ENCODE measurements around the gene ZSWIM1. TPM values are rescaled to one million over a fixed set of nuclear protein-coding genes. Genes with fewer than 3 reads are reported as not detected.

Gene ZSWIM1
- polyA plus RNA-seq (2012; ENCODE audit: insufficient read length, low read depth): 5.6 TPM

DNA sequence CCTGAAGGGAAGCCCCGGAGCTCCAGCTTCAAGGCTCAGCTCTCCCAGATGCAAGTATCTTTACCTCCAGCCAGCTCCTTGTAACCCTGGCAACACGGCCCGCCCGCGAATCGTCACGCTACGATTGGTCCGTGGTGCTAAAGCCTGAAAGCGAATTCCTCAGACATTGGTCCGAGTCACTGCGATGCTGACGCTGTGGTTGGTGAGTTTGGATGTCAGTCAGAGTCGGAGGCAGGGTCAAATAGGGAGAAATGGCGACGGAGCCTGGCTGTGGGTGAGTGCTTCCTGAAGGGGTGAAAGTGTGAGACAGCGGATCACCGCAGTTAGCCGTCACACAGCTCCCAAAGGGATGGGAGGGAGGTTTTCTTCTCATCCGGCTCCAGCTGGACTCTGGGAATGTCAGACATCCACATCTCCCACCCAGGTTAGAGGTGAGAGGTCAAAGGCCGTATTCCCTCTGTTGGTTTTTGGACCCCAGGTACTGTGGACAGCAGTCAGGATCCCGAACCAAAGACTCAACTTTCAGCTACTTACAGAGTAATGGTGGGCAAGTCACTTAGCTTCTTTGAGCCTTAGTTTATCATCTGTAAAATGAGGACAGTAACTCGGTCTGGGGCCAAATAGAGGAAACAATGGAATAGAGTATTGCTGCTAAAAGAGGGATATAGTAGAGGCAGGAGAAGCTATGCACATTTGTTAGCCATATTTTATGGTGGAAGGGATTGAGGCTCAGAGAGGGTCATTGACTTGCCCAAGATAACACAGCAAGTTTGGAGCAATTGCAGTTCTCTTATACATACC lies at the start of gene ZSWIM1:
Gene ZSWIM1, plus strand, starts transcription at position 240 of the 801 bp plus-strand sequence. CDS start 1,366 bp downstream, outside the sequence.
- TF ChIP-seq TAF1 (IDR thresholded peaks at IDR 0.05; ENCODE audit: borderline replicate concordance, insufficient read depth, low read length) (peak; percentile 89), POLR2AphosphoS5 (IDR thresholded peaks at IDR 0.05; ENCODE audit: low read depth, low read length) (peak; percentile 95), SIN3A (IDR thresholded peaks at IDR 0.05; ENCODE audit: borderline replicate concordance, insufficient read depth, low read length) (no peak), FOXP2 (optimal IDR thresholded peaks at IDR 0.05; ENCODE audit: borderline replicate concordance, extremely low read depth, extremely low read length, insufficient read depth) (no peak)
- TF ChIP-seq, protein P1, sequence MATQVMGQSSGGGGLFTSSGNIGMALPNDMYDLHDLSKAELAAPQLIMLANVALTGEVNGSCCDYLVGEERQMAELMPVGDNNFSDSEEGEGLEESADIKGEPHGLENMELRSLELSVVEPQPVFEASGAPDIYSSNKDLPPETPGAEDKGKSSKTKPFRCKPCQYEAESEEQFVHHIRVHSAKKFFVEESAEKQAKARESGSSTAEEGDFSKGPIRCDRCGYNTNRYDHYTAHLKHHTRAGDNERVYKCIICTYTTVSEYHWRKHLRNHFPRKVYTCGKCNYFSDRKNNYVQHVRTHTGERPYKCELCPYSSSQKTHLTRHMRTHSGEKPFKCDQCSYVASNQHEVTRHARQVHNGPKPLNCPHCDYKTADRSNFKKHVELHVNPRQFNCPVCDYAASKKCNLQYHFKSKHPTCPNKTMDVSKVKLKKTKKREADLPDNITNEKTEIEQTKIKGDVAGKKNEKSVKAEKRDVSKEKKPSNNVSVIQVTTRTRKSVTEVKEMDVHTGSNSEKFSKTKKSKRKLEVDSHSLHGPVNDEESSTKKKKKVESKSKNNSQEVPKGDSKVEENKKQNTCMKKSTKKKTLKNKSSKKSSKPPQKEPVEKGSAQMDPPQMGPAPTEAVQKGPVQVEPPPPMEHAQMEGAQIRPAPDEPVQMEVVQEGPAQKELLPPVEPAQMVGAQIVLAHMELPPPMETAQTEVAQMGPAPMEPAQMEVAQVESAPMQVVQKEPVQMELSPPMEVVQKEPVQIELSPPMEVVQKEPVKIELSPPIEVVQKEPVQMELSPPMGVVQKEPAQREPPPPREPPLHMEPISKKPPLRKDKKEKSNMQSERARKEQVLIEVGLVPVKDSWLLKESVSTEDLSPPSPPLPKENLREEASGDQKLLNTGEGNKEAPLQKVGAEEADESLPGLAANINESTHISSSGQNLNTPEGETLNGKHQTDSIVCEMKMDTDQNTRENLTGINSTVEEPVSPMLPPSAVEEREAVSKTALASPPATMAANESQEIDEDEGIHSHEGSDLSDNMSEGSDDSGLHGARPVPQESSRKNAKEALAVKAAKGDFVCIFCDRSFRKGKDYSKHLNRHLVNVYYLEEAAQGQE (IDR thresholded peaks at IDR 0.05; ENCODE audit: insufficient read depth in 1 of 2, low read depth in 2 of 2, low read length in 2 of 2): 0 out of 4 replicates have a peak, but pooled peaks have one; percentile 14 to 52

DNA sequence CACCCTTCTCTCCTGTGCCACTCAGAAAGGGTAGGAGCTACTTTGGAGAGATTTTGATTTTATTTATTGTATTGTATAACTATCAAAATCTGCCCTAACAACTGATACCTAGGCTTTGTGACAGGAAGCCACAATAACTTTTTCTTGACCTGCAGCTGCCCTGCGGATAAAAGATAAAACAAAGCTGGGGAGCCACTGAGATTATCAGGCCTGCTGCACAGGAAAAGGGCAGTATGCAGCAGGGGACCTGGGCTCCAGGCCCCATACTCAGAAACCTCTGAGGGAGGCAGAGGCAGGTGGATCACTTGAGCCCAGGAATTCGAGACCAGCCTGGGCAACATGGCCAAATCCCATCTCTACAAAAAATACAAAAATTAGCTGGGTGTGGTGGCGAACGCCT lies 48.4 kb upstream of the ZSWIM1 start:
- TF ChIP-seq SIN3A (IDR thresholded peaks at IDR 0.05; ENCODE audit: borderline replicate concordance, insufficient read depth, low read length): no peak
- TF ChIP-seq FOXP2 (optimal IDR thresholded peaks at IDR 0.05; ENCODE audit: borderline replicate concordance, extremely low read depth, extremely low read length, insufficient read depth): no peak
- TF ChIP-seq POLR2AphosphoS5 (IDR thresholded peaks at IDR 0.05; ENCODE audit: low read depth, low read length): no peak
- no peak for TF ChIP-seq TAF1 (IDR thresholded peaks at IDR 0.05; ENCODE audit: borderline replicate concordance, insufficient read depth, low read length)
- TF ChIP-seq, protein P1 (IDR thresholded peaks at IDR 0.05; ENCODE audit: insufficient read depth in 1 of 2, low read depth in 2 of 2, low read length in 2 of 2): no peak

DNA sequence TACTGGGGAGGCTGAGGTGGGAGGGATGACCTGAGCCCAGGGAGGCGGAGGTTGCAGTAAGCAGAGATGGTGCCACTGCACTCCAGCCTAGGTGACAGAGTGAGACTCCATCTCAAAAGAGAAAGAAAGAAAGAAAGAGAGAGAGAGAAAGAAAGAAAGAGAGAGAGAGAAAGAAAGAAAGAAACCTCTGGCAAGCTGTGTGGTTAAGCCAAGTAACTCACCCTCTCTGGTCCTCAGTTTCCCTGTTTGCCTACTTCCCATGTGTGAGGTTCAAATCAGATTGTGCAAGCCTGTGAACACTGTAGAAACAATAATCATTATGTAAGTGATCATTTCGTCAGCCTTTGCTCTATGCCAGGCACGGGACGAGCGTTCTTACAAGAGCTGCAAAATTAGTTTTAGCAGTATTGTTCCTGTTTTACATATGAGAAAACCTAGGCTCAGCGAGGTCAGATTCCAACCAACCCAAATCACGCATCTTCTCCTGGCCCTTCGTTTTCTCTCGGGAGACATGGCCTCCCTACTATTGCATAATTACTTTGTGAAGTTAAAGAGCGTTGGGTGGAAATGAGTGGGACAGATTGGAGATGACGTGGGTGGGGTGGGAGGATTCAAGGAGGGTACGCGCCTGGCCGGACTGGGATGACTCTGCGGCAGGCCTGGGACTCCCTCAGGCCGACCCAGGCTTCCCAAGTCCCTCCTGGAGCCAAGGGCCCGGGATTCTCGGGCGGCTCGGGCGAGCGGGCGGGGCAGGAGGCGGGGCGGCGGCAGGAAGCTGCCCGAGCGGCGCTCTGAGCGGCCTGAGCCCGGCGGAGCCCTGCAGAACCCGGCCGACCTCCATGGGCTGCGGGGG lies 47.8 kb upstream of the ZSWIM1 start, which contains the start of gene SNX21:
Gene SNX21, plus strand, starts transcription at position 770 of the 853 bp plus-strand sequence. CDS start 121 bp downstream, outside the sequence.
- TF ChIP-seq, protein P1 (IDR thresholded peaks at IDR 0.05; ENCODE audit: insufficient read depth in 1 of 2, low read depth in 2 of 2, low read length in 2 of 2): no peak
- peak; percentile 46; the same call in 1 of the 2 replicates for TF ChIP-seq TAF1 (IDR thresholded peaks at IDR 0.05; ENCODE audit: borderline replicate concordance, insufficient read depth, low read length)
- TF ChIP-seq SIN3A (IDR thresholded peaks at IDR 0.05; ENCODE audit: borderline replicate concordance, insufficient read depth, low read length): no peak; the same call in 1 of the 2 replicates
- no peak for TF ChIP-seq POLR2AphosphoS5 (IDR thresholded peaks at IDR 0.05; ENCODE audit: low read depth, low read length)
- TF ChIP-seq FOXP2 (optimal IDR thresholded peaks at IDR 0.05; ENCODE audit: borderline replicate concordance, extremely low read depth, extremely low read length, insufficient read depth): peak; percentile 7

DNA sequence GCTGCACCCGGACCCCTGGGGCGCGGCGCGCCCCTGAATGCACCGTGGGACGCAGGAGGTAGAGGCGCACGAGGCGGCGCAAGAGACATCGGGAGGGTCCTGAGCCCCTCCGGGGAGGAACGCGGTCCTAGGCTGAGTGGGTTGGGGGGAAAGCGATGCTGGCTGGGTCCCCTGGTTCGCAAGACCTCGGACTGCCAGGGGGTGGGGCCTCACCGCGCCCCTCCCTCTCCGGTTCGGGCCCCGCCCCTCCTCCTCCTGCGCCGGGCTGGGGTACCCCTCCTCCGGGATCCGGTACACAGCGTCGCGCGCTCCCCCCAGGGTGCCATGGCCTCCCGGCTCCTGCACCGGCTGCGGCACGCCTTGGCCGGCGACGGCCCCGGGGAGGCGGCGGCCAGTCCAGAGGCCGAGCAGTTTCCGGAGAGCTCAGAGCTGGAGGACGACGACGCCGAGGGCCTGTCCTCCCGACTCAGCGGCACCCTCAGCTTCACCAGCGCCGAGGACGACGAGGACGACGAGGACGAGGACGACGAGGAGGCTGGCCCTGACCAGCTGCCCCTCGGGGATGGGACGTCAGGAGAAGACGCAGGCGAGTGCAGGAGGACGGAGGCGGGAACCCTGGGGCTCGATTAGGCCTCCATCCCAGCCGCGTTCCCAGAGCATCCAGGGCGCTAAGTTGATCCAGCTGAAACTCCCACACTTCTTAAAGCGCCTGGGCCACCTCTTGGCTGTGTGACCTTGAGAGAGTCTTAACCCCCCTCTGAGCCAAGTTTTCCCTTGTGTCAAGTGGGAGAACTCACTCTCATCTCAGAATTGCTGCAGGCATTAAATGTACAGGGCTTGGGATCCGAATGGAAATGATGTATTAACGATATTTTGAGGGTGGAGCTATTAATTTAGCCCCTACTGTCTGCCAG lies 46.9 kb upstream of the ZSWIM1 start:
- TF ChIP-seq TAF1 (IDR thresholded peaks at IDR 0.05; ENCODE audit: borderline replicate concordance, insufficient read depth, low read length) (peak; percentile 5; the same call in 1 of the 2 replicates), SIN3A (IDR thresholded peaks at IDR 0.05; ENCODE audit: borderline replicate concordance, insufficient read depth, low read length) (no peak), FOXP2 (optimal IDR thresholded peaks at IDR 0.05; ENCODE audit: borderline replicate concordance, extremely low read depth, extremely low read length, insufficient read depth) (peak; percentile 55), POLR2AphosphoS5 (IDR thresholded peaks at IDR 0.05; ENCODE audit: low read depth, low read length) (peak; percentile 89)
- TF ChIP-seq, protein P1 (IDR thresholded peaks at IDR 0.05; ENCODE audit: insufficient read depth in 1 of 2, low read depth in 2 of 2, low read length in 2 of 2): no peak
